ENCODE data around the gene TENT5A.
A peak's percentile ranks its signal among the peaks of the same experiment; 100 is the strongest.

The TENT5A gene

GRCh38 chr6:81700414-81700813, 52.1 kb downstream of the TENT5A start:
- no peak for DNase-seq

- DNase-seq, result no peak
Observed at GRCh38 chr6:81697559-81697958, 54.9 kb downstream of the TENT5A start.

DNA sequence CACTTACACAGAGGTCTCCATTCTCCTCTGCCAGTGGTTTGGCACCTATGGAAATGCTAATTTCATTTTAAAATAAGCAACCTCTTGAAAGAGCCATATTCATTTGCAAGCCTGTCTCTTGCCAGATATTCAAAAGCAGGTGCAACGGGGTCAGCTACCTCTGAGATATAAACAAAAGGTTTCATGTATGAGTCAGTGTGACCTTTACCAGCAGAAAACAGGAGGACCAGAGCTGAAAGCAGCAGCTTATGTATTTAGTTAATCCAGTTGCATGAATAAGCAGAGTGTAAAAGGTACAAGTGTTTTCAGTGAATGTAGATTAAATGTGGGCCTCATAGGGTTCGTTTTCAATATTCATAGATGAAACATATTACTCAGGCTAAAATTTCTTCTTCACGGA, 56.0 kb downstream of the TENT5A start:
- peak; percentile 76 for DNase-seq

Data from NCI-H69 (cell line).